ENCODE results near the gene SLC27A4. TPM values are rescaled to one million over a fixed set of nuclear protein-coding genes. Genes with fewer than 3 reads are reported as not detected.

Gene SLC27A4
- total RNA-seq, 1 experiment from 2014 or later: 17.0 TPM

DNA sequence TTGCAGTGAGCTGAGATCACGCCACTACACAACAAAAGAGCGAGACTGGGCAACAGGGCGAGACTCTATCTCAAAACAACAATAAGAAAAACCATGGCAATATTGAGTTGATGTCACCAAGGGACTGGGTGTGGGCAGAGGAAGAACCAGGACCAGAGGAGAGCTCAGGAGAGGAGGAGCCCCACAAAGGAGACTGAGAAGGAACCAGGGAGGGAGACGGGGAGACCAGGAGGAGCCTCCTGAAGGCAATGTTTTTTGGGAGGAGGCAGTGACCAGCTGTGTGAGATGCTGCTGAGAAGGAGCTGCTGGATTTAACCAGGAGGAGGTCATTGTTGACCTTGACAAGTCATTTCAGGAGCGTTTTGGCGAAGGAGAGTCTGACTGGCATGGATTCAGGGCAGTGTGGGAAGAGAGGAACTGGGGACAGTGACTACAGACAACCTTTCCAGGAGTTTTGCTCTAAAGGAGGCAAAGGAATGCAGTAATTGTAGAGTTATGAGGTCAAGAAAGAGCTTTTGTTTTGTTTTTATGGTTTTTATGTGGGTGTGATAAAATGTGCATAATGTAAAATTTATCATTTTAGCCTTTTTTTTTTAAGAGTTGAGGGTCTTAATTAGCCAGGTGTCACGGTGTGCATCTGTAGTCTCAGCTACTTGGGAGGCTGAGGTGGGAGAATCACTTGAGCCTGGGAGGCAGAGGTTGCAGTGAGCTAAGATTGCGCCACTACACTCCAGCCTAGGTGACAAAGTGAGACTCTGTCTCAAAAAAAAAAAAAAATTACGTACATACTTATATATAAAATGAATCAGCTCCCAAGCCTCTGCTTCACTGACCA is 36.0 kb upstream of the SLC27A4 start:
- Histone ChIP-seq H3K56ac (ENCODE audit: insufficient read length, low read depth, low read length) (no peak overlapping the region), H3K4me2 (ENCODE audit: insufficient read depth, insufficient read length, low read length) (no peak overlapping the region), H3K9me3 (ENCODE audit: control insufficient read depth, low read depth, low read length) (no peaks in the 10 kb centered on the region), H2BK15ac (ENCODE audit: low read depth, low read length) (no peak overlapping the region), H3K4ac (ENCODE audit: low read depth, low read length) (no peak overlapping the region), H3K23me2 (ENCODE audit: insufficient read length, low read depth, low read length, poor library complexity, severe bottlenecking) (no peaks in the 10 kb centered on the region), H4K5ac (ENCODE audit: insufficient read length, low read depth, low read length) (no peak overlapping the region), H3K18ac (ENCODE audit: insufficient read length, low read depth, low read length) (no peak overlapping the region), H4K8ac (replicated peaks; ENCODE audit: insufficient read length, low read depth, low read length) (no peak overlapping the region), H2BK5ac (ENCODE audit: insufficient read length, low read length) (no peak overlapping the region), H3K27me3 (ENCODE audit: insufficient read depth, low read length) (no peaks in the 10 kb centered on the region), H2BK120ac (ENCODE audit: low read depth, low read length, poor library complexity, severe bottlenecking) (no peak overlapping the region), H3K79me2 (ENCODE audit: insufficient read depth, low read length) (no peaks in the 10 kb centered on the region), H2AFZ (ENCODE audit: low read length) (no peak overlapping the region), H2BK12ac (ENCODE audit: insufficient read length, low read depth, low read length) (no peak overlapping the region), H2BK20ac (ENCODE audit: low read depth, low read length, poor library complexity, severe bottlenecking) (no peak overlapping the region), H3K79me1 (ENCODE audit: insufficient read depth, low read depth, low read length, poor library complexity, severe bottlenecking) (no peaks in the 10 kb centered on the region), H3K27ac (ENCODE audit: insufficient read length, low read depth, low read length) (no peak overlapping the region), H3T11ph (ENCODE audit: low read length) (no peak overlapping the region), H3K14ac (ENCODE audit: insufficient read depth, low read length) (no peak overlapping the region), H2AK5ac (ENCODE audit: insufficient read length, low read length) (no peak overlapping the region), H3K9ac (ENCODE audit: extremely low read depth, insufficient read length, low read length) (no peak overlapping the region), H4K20me1 (ENCODE audit: control insufficient read depth, insufficient read depth, insufficient read length) (no peaks in the 10 kb centered on the region), H3K4me1 (ENCODE audit: insufficient read depth, low read length) (no peaks in the 10 kb centered on the region), H4K91ac (ENCODE audit: insufficient read length, low read depth, low read length) (no peak overlapping the region), H3K23ac (ENCODE audit: insufficient read length, low read depth, low read length) (no peak overlapping the region)
- peaks cover 2% of the 10 kb centered on the region; the same call in 1 of the 2 replicates for H3K27me3 Mint-ChIP-seq (ENCODE audit: low read depth)
- WGBS (ENCODE audit: extremely low coverage, insufficient read length, low lambda C conversion rate): no CpG with 5 or more reads among the region's 9 CpGs
- H3K36me3 Mint-ChIP-seq (ENCODE audit: insufficient read depth in 1 of 3, low read depth in 3 of 3): peaks cover 10 to 16% (median 14%) of the 10 kb centered on the region in 3 experiments
- no peaks in the 10 kb centered on the region; a peak in 1 of 5 replicates for H3K9me3 Mint-ChIP-seq
- H3K4me1 Mint-ChIP-seq: no peaks in the 10 kb centered on the region; a peak in 1 of 4 replicates
- H3K27ac Mint-ChIP-seq: no peak overlapping the region; a peak in 1 of 7 replicates
- no peak for DNase-seq
- no peak for TF ChIP-seq CTCF (conservative IDR thresholded peaks at IDR 0.05)
- no peak overlapping the region for H3K4me3 Mint-ChIP-seq

Data from H9 (cell line).